Measurements from ENCODE around the gene MX2.
"Not testable (repeated sequence)": the region's sequence is repeated elsewhere in the genome, so short reads cannot be mapped to it uniquely, and the experiment has no call there.

The MX2 gene

GRCh38 chr21:41342035-41342434, 19.8 kb upstream of the MX2 start:
- DNase-seq, result no peak

GRCh38 chr21:41344146-41344545, 17.7 kb upstream of the MX2 start:
- DNase-seq, result no peak

- no peak for DNase-seq
Measured at GRCh38 chr21:41345356-41345755, 16.5 kb upstream of the MX2 start.

GRCh38 chr21:41345934-41346685, 15.7 kb upstream of the MX2 start:
- no peak for DNase-seq

- DNase-seq, result no peak
Measured at GRCh38 chr21:41346758-41347157, 15.1 kb upstream of the MX2 start.

GRCh38 chr21:41348434-41348833, 13.4 kb upstream of the MX2 start:
- DNase-seq, result no peak

- no peak for DNase-seq
Measured at GRCh38 chr21:41349126-41349525, 12.7 kb upstream of the MX2 start.

- DNase-seq, result no peak
Measured at GRCh38 chr21:41349619-41350390, 12.0 kb upstream of the MX2 start.

GRCh38 chr21:41350436-41351155, 11.2 kb upstream of the MX2 start:
- no peak for DNase-seq

GRCh38 chr21:41357546-41357945, 4.3 kb upstream of the MX2 start:
- DNase-seq, result no peak

- no peak for DNase-seq
Measured at GRCh38 chr21:41358193-41359166, 3.3 kb upstream of the MX2 start.

- no peak for DNase-seq
Measured at GRCh38 chr21:41359286-41359685, 2.5 kb upstream of the MX2 start.

GRCh38 chr21:41359754-41360071, 2.1 kb upstream of the MX2 start:
- DNase-seq, result not testable (repeated sequence)

GRCh38 chr21:41360072-41360821, 1.6 kb upstream of the MX2 start:
- peak; percentile 86 for DNase-seq

GRCh38 chr21:41361053-41361785, 608 bp upstream of the MX2 start:
- DNase-seq, result no peak

- DNase-seq, result no peak
Measured at GRCh38 chr21:41362605-41363369, 960 bp downstream of the MX2 start.

- DNase-seq, result no peak
Measured at GRCh38 chr21:41363370-41364270, 1.8 kb downstream of the MX2 start.

GRCh38 chr21:41364308-41364707, 2.5 kb downstream of the MX2 start:
- no peak for DNase-seq

- no peak for DNase-seq
Measured at GRCh38 chr21:41365377-41366107, 3.7 kb downstream of the MX2 start.

All from NCI-H510A treated with DMSO at 0.1 percent for 48 hours (cell line).